ENCODE results near the gene SLC25A21. TPM values are rescaled to one million over a fixed set of nuclear protein-coding genes. Genes with fewer than 3 reads are reported as not detected.

SLC25A21 gene
- total and polyA plus RNA-seq, 10 donors, result 0.06 to 1.1 (median 0.22) TPM; not detected in 2

- intact Hi-C loops (cut with DNase I; ENCODE audit: low total_unique reads), result no loop called here
- peak overlapping the region in 2 of 8 donors; percentile 19 to 52 for H3K4me3 ChIP-seq
- peaks cover 0 to 47% (median 33%) of the 10 kb centered on the region in 6 donors for H3K4me1 ChIP-seq
- DNase-seq, result no peak
- H3K27ac ChIP-seq, result no peak overlapping the region
- H3K27me3 ChIP-seq (replicated peaks in 1 of 7), result peaks cover 20 to 100% (median 100%) of the 10 kb centered on the region in 7 donors
- no peaks in the 10 kb centered on the region for H3K9me3 ChIP-seq
- H3K36me3 ChIP-seq, result no peaks in the 10 kb centered on the region
- WGBS, 5 donors, result 5 to 8% (median 6%) methylated on average over 19 to 48 of the region's 48 CpGs
- TF ChIP-seq POLR2A (IDR thresholded peaks at IDR 0.05) (no peak), CTCF (IDR thresholded peaks at IDR 0.05 in 8 of 11, conservative IDR thresholded peaks at IDR 0.05 in 3 of 11) (peak in 4 of 11 experiments; percentile 7 to 40 (median 23)), POLR2AphosphoS5 (IDR thresholded peaks at IDR 0.05) (no peak)
Measured at GRCh38 chr14:36655963-36656686, 516.3 kb downstream of the SLC25A21 start.

- WGBS, 5 donors, result 12 to 20% (median 15%) methylated on average over 11 of the region's 11 CpGs
- Histone ChIP-seq H3K9me3 (no peaks in the 10 kb centered on the region), H3K27ac (no peak overlapping the region), H3K36me3 (no peaks in the 10 kb centered on the region), H3K27me3 (replicated peaks in 1 of 7) (peaks cover 20 to 100% (median 99%) of the 10 kb centered on the region in 7 donors), H3K4me1 (peaks cover 0 to 42% (median 31%) of the 10 kb centered on the region in 6 donors), H3K4me3 (peak overlapping the region in 1 of 8 donors; percentile 52)
- intact Hi-C loops (cut with DNase I; ENCODE audit: low total_unique reads), result no loop called here
- no peak for TF ChIP-seq POLR2AphosphoS5 (IDR thresholded peaks at IDR 0.05)
- TF ChIP-seq CTCF (IDR thresholded peaks at IDR 0.05 in 8 of 11, conservative IDR thresholded peaks at IDR 0.05 in 3 of 11), result no peak
- TF ChIP-seq POLR2A (IDR thresholded peaks at IDR 0.05), result no peak
- no peak for DNase-seq
Measured at GRCh38 chr14:36655571-36655962, 516.8 kb downstream of the SLC25A21 start.

- H3K4me1 ChIP-seq, result peaks cover 0 to 42% (median 31%) of the 10 kb centered on the region in 6 donors
- TF ChIP-seq CTCF (IDR thresholded peaks at IDR 0.05 in 8 of 11, conservative IDR thresholded peaks at IDR 0.05 in 3 of 11) (no peak), POLR2A (IDR thresholded peaks at IDR 0.05) (no peak), POLR2AphosphoS5 (IDR thresholded peaks at IDR 0.05) (no peak)
- peaks cover 20 to 100% (median 99%) of the 10 kb centered on the region in 7 donors for H3K27me3 ChIP-seq (replicated peaks in 1 of 7)
- no peak overlapping the region for H3K27ac ChIP-seq
- no peak overlapping the region for H3K4me3 ChIP-seq
- H3K36me3 ChIP-seq, result no peaks in the 10 kb centered on the region
- H3K9me3 ChIP-seq, result no peaks in the 10 kb centered on the region
- WGBS, 5 donors, result 8 to 14% (median 13%) methylated on average over 21 to 34 of the region's 34 CpGs
- no peak for DNase-seq
- intact Hi-C loops (cut with DNase I; ENCODE audit: low total_unique reads), result no loop called here
Measured at GRCh38 chr14:36654794-36655381, 517.5 kb downstream of the SLC25A21 start.
